T-helper 1 cell treated with Interleukin-12 subunit alpha and Interleukin-12 subunit beta and Interleukin-4 antibody, amounts not matched to agents 30 ng/mL and 1 ng/mL, for 36 hours (primary cell): Measurements from ENCODE around the gene ACP3. TPM values are rescaled to one million over a fixed set of nuclear protein-coding genes. Genes with fewer than 3 reads are reported as not detected.
"Not testable (repeated sequence)": the region's sequence is repeated elsewhere in the genome, so short reads cannot be mapped to it uniquely, and the experiment has no call there.

Experiments
- intact Hi-C: fragments of 100-400 bp; cut with micrococcal nuclease; formaldehyde crosslinking; loops from one replicate; pipeline ENCODE4 v1.15.1; 2024
- total RNA-seq: library from RNA; stranded (reverse); gene quantifications from 2 replicates; pipeline ENCODE4 v1.2.3, GENCODE V29; 2022

Gene ACP3, protein sequence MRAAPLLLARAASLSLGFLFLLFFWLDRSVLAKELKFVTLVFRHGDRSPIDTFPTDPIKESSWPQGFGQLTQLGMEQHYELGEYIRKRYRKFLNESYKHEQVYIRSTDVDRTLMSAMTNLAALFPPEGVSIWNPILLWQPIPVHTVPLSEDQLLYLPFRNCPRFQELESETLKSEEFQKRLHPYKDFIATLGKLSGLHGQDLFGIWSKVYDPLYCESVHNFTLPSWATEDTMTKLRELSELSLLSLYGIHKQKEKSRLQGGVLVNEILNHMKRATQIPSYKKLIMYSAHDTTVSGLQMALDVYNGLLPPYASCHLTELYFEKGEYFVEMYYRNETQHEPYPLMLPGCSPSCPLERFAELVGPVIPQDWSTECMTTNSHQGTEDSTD
- total RNA-seq: not detected in 2 replicates

DNA sequence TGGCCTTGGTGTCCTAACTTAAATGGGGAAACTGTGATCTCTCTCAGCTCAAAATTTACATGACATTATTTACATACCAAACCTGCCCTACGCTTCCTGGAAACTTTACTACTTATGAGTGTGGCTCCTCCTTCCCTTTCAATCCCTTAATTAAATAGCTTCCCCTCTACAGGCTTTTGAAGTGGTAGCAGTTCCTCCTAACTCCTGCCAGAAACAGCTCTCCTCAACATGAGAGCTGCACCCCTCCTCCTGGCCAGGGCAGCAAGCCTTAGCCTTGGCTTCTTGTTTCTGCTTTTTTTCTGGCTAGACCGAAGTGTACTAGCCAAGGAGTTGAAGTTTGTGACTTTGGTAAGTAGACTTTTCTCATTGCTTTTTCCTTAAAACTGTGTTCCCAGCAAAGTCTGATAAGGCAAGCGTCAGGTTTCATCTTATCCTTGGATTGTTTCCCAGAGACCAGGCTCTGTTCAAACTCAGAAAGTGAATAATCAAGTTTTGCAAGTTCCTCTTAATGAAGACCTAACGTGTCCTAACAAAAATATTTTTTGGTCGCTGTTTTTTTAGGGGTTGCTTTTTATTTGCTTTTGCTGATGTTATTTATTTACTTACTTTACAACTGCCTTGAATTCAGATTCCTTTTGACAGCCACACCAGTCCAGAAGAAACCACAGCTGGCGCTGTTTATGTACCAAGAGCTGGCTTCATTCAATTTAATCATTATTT lies at the start of gene ACP3:
ACP3 (plus strand) TSS at position 179 of the 720 bp plus-strand sequence; CDS start at position 229, 50 bp downstream.
- intact Hi-C loops: no loop called here

DNA sequence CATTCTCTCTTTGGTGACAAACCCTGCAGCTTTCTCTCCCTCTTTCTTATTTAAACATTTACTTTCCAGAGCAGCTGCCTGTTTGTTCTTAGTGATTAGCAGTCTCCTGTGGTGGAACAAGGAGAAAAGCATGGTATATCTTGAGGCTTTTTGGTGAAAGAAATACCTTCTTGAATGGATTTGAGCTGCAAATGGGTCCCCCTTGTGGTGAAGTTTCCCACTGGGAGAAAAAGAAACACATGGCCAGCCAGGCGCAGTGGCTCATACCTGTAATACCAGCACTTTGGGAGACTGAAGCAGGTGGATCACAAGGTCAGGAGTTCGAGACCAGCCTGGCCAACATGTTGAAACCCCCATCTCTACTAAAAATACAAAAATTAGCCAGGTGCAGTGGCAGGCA lies 48.3 kb upstream of the ACP3 start:
- intact Hi-C loops: no loop called here

DNA sequence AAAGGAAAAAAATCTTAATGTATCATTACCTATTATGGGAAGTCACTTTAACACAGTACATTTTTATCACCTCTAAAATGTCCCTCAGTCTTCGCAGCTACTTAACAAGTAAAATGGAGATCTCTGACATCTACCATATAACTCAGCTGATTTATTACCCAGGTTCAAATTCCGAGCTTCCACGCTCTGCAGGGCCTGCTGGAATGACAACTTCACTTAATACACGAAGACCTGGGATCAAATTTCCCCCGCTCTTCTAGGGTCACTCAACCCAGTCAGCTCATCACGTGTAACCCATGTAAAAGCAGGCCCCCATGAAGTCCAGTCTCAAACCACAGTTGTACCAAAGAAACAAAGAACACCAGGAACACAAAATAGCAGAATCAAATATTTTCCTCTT lies 44.2 kb upstream of the ACP3 start:
- intact Hi-C loops: no loop called here

DNA sequence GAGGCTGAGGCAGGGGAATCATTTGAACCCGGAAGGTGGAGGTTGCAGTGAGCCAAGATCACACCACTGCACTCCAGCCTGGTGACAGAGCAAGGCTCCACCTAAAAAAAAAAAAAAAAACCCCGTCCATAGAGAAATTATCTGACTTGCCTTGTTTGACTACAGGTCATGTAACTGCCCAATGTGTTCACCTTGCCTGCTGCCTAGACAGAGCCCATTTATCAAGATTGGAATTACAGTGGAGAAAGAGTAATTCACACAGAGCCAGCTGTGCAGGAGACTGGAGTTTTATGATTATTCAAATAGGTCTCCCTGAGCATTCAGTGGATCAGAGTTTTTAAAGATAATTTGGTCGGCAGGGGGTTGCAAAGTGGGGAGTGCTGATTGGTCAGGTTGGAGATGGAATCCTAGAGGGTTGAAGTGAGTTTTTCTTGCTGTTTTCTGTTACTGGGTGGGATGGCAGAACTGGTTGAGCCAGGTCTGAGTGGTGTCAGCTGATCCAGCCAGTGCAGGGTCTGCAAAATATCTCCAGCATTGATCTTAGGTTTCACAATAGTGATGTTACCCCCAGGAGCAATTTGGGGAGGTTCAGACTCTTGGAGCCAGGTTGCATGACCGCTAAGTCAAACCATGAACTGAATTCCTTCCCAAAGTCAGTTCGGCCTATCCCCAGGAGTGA lies 40.8 kb upstream of the ACP3 start:
- intact Hi-C loops: no loop called here

DNA sequence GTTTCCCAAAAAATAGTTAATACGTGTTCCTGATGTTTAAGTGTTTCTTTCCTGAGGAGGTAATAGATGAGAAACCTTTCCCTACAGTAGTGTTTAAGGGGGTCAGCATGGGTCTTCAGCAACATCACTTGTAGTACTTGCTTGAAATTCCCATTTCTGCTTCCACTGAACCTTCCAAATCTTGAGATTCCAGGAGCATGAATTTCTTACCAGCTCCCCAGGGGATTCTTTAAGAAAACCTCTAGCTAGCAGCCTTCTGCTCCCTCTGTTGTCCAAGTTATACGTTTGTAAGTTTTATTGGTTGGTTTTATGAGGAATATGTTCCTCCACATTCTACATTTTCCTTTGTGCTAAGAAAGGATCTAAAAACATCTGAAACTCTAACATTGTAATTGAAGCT lies 38.2 kb upstream of the ACP3 start:
- intact Hi-C loops: no loop called here

DNA sequence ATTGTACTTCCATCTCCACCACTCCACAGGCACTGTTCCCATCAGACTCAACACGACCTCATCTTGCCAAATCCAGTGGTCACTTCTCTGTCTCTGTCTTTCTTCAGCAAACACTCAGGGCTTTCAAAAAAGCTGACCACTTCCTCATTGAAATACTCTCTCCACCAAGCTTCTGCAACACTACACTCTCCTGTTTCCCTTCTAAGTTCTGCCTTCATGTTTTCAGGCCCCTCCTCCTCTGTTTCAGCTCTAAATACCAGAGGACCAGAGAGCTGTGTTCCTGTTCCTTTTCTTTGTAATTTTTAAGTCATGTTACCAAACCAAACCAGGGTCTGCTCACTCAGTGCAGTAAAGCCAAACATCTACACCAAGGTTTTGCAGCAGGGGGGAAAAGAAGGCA lies 33.8 kb upstream of the ACP3 start:
- intact Hi-C loops: no loop called here

DNA sequence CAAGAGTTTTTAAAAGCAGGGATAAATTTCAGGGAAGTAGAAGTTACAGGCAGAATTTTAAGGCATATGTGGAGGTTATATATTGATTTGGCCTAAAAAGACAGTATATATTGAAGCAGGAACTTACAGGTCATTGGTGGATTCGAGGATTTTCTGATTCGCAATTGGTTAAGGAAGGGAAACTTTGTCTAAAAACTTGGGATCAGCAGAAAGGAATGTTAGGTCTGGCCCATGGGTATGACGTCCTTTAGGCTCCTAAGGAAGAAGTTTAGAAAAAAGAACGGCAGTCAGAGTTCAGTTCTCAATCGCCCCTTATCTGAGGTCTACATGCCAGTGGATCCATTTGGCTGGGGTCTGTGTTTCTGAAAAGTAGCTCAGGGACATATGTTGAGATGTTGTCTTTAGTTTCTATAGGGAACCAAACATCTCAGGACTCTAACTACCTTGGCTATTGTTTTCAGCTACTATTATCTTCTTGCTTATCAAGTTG lies 33.2 kb upstream of the ACP3 start:
- intact Hi-C loops: no loop called here

DNA sequence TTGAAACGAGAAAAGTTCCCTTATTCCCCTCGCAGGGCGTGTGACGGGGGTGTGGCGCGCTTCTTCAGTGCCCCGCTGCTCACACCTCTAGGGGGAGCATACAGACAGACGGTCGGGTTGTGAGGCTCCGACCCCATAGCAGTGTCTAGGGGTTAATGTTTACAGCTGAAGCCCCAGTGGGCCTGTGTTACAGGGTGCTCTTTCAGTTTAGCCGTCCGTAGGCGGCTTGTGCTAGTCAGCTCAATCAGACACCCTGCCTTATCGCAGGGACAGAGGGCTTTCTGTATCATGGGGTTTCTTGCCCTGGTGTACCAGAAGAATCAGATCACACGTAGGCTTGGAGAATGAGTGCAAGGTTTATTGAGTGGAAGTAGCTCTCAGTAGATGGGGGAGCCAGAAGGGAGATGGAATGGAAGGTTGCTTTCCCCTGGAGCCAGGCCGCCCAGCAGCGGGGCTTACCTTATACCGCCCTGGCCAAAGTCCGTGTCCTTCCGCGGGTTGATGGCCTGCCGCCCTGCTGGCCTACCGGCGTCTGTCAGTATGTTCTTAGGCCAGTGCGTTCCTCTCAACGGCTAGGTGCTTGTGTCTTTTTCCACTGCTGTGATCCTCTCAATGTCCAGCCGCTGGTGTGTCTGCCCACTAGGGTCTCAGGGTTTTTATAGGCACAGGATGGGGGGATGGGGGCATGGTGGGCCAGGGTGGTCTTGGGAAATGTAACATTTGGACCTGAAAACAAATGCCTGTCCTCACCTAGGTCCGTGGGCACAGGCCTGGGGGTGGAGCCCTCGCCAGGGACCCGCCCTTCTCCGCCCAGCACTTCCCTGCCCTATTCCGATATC lies 32.2 kb upstream of the ACP3 start:
- intact Hi-C loops: no loop called here

DNA sequence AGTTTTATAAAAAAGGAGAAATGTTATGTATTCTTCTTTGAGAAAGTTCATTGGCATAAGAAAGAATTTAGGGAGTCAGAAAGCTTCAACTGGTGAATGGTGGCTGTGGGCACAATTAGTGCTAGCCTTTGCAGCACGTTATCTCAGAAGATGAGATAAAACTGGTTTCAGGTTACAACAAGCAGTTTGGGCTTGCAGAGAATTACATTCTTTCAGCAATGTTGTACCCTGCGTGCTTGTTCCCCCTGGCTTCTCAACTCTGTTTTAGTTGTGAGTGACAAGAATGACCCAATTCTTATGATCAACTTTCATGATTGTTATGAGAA lies 31.6 kb upstream of the ACP3 start:
- intact Hi-C loops: no loop called here

DNA sequence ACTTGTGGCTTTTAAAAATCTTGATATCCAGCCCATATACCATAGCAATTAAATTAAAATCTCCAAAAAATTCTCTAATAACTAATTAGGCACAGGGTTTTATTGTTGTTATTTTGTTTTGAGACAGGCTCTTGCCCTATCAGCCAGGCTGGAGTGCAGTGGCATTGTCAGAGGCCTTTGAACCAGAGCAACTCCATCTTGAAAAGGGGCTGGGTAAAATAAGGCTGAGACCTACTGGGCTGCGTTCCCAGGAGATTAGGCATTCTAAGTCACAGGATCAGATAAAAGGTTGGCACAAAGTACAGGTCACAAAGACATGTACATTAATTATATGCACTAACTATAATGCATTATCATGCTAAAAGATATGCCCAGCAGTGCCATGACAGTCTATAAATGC lies 31.2 kb upstream of the ACP3 start:
- intact Hi-C loops: no loop called here

DNA sequence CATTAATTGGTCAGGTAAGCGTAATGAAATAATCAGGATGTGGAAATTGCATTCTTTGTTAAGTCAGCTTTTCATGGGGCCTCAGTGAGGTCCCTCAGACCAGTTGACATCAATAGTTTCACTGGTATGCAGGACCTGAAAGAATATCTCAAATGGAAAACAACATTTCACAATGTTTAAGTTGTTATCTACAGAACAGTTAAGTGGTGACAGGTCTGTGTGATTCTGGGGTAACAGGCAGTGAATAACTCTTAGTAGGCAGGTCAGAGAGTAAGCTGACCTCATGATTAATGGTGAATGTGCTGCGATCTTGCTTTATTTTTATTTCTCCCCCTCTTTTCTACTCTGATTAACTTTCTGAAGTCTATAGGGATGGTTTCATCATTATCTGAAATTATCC lies 28.9 kb upstream of the ACP3 start:
- intact Hi-C loops: no loop called here

DNA sequence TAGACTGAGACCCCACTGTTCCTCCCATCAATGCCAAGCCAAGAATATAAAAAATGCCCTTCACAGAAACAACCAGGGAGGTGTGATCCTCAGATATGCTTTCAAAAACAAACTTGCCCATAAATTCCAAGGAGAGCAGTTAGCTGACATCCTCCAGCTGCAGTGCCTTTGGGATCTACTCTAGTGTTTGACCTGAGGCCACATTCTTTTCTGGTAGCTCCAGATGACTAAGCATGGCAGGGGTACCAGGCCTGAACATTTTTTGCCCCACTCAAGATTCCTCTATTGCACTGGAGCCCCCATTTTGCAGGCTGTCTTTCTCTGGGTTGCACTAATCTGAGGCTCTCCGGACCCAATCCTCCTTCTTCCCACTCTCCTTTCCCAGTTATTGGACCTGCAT lies 27.9 kb upstream of the ACP3 start:
- intact Hi-C loops: no loop called here

DNA sequence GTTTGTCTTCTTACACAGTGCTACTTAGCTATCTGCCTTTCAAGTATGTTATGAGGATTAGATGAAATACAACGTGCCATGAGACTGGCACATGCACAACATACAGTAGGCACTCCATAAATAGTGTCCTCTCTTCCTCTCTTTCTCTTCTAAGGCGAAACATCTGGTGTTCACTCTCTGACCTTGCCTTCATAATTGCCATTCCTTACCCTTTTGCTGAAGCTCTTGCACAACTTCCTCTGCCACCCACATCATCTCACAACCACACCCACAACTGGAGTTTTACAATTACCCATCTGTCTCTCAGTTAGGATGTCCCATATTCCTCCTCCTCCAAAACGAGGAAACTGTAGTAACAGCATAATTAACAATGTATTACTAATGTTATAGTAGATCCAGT lies 26.4 kb upstream of the ACP3 start:
- intact Hi-C loops: no loop called here

DNA sequence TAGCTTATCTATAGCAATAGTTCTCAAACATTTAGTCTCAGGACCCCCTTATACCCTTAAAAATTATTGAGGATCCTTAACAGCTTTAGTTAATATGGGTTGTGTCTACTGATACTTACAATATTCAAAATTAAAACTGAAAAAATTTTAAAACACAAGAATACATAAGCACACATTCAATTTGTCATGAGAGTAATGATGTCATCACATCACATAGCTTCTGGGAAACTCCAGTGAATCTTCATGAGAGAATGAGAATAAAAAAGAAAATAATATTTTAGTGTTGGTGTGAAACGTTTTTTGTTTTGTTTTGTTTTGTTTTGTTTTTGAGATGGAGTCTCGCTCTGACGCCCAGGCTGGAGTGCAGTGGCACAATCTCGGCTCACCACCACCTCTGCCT lies 25.2 kb upstream of the ACP3 start:
- intact Hi-C loops: no loop called here

DNA sequence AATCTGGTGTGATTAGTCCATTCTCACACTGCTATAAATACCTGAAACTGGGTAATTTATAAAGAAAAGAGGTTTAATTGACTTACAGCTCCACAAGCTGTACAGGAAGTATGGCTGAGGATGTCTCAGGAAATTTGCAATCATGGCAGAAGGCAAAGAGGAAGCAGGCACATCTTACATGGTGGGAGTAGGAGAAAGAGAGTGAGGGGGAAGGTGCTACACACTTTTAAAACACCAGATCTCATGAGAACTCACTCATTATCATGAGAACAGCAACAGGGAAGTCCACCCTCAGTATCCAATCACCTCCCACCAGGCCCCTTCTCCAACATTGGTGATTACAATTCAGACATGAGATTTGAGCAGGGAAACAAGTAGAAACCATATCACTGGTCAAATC lies 24.0 kb upstream of the ACP3 start:
- intact Hi-C loops: no loop called here

DNA sequence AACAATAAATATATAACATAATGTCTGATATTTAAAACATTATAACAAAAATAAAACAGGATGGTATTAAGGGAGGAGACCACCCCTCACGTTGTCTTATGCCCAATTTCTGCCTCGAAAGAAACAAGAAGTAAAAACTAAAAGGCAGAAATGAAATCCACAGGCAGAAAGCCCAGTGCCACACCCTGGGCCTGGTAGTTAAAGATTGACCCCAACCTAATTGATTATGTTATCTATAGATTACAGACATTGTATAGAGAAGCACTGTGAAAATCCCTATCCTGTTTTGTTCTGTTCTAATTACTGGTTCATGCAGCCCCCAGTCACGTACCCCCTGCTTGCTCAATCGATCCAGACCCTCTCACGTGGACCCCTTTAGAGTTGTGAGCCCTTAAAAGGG lies 22.3 kb upstream of the ACP3 start:
- intact Hi-C loops: no loop called here

DNA sequence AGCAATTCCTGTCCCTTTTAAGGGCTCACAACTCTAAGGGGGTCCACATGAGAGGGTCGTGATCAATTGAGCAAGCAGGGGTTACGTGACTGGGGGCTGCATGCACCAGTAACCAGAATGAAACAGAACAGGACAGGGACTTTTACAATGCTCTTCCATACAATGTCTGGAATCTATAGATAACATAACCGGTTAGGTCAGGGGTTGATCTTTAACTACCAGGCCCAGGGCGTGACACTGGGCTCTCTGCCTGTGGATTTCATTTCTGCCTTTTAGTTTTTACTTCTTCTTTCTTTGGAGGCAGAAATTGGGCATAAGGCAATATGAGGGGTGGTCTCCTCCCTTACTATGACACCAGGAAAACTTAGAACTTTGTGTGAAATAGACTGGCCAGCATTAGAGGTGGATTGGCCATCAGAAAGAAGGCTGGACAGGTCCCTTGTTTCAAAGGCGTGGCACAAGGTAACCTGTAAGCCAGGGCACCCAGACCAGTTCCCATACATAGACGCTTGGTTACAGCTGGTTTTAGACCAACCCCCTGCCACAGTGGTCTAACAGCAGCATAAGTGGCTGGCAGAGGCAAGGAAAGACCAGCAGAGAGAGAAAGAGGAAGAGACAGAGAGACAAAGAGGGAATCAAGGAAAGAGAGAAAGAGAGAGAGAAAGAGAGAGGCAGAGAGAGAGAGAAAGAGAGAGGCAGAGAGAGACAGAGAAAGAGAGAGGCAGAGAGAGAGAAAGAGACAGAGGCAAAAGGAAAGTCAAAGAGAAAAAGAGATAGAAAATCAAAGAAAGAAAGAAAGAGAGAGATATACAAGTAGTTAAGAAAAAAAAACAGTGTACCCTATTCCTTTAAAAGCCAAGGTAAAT lies 13.6 kb upstream of the ACP3 start:
- intact Hi-C loops: not testable (repeated sequence)

DNA sequence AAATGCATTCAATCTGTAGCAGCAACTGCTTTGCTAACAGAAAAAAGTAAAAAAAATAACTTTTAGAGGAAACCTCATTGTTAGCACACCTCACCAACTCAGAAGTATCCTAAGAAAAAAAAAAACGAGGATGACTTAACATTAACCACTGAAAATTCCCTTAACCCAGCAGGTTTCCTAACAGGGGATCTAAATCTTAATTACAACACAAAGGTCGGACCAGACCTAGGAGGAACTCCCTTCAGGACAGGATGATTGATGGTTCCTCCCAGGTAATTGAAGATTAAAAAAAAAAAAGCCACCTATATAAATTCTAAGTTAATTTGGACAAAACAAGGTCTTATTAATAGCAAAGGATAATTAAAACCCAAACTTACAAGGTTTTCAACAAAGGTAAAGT lies 12.9 kb upstream of the ACP3 start:
- intact Hi-C loops: not testable (repeated sequence)

DNA sequence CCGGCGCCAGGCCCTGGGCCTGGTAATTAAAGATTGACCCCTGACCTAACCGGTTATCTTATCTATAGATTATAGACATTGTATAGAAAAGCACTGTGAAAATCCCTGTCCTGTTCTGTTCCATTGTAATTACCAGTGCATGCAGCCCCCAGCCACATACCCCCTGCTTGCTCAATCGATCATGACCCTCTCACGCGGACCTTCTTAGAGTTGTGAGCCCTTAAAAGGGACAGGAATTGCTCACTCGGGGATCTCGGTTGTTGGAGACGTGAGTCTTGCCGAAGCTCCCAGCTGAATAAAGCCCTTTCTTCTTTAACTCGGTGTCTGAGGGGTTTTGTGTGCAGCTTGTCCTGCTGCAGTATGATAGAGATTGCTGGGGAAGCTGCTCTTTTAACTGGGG lies 7.2 kb upstream of the ACP3 start:
- intact Hi-C loops: not testable (repeated sequence)

DNA sequence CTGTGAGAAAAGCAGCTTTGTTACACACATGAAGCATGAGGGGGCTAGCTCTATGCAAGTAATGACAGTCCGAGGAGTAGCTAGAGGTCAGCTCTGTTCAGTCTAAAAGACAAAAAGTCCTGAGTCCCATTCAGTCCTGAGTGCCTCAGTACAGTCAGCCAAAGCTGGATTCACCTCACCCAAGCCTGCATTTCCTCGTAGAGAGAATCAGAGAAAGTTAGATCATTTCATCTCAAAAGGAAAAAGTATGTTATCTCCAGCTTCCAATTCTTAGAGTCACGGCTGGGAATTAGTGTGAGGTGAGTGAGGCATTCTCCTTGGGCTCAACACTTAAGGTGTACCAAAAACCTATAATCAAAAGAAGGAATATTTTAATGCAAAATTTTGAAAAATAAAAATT lies 5.9 kb upstream of the ACP3 start:
- intact Hi-C loops: no loop called here

DNA sequence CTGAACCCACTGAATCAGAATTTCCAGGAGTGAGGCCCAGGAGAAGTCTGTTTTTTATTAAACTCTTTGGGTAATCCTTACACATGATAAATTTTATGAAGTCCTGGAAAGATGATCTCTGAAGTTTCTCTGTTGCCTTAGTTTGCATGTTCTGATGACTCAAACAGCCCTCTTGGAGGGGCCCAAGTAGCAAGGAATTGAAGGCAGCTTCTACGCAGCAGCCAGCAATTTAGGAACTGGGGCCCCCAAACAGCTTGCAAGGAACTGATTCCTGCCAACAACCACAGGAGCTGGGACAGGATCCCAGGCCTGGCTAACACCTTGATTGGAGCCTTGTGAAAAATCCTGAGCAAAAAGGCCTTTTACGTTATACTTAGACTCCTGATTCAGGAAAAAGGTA lies 5.4 kb upstream of the ACP3 start:
- intact Hi-C loops: no loop called here
